HEK293T (cell line): ENCODE results near the gene LPIN2.

ENCODE experiments used
- CTCF ChIA-PET: fragments of 350-600 bp; formaldehyde crosslinking; extraction: SDS; loops from one replicate; lab custom pipeline; 2021; ENCODE audit warnings: antibody characterized with exemption, inconsistent platforms; lab: Yijun Ruan, JAX
- POLR2A ChIA-PET: fragments of 350-600 bp; formaldehyde crosslinking; extraction: SDS; loops from one replicate; lab custom pipeline; 2020; ENCODE audit warnings: antibody characterized with exemption, inconsistent platforms; lab: Yijun Ruan, JAX
- DNase-seq: peaks from one replicate; pipeline ENCODE4 v3.0.0; 2012; ENCODE audit warnings: mixed read lengths; ENCODE audit errors: extremely low spot score
- ARNT ChIP-seq: fragments of 450-650 bp; IDR thresholded peaks from 2 replicates; pipeline ENCODE4 v1.6.1; 2017; ENCODE audit warnings: mild to moderate bottlenecking
- BHLHE40 ChIP-seq: fragments of 450-650 bp; IDR thresholded peaks from 2 replicates; pipeline ENCODE4 v1.6.1; 2016; ENCODE audit warnings: mild to moderate bottlenecking, moderate library complexity, borderline replicate concordance
- CTBP1 ChIP-seq: fragments of 450-650 bp; IDR thresholded peaks from 2 replicates; pipeline ENCODE4 v1.6.1; 2016; ENCODE audit warnings: borderline replicate concordance
- ELF4 ChIP-seq: fragments of 450-650 bp; IDR thresholded peaks from 2 replicates; pipeline ENCODE4 v1.6.1; 2017; ENCODE audit warnings: antibody characterized with exemption
- FOXA1 ChIP-seq: fragments of 450-650 bp; IDR thresholded peaks from 2 replicates; pipeline ENCODE4 v1.6.1; 2016; ENCODE audit warnings: mild to moderate bottlenecking
- FOXK2 ChIP-seq: fragments of 450-650 bp; IDR thresholded peaks from 2 replicates; pipeline ENCODE4 v1.6.1; 2016; ENCODE audit warnings: mild to moderate bottlenecking
- FOXM1 ChIP-seq: fragments of 450-650 bp; IDR thresholded peaks from 2 replicates; pipeline ENCODE4 v1.6.1; 2017; ENCODE audit warnings: mild to moderate bottlenecking, borderline replicate concordance
- HDGF ChIP-seq: fragments of 450-650 bp; IDR thresholded peaks from 2 replicates; pipeline ENCODE4 v1.6.1; 2017; ENCODE audit warnings: antibody characterized with exemption, borderline replicate concordance
- L3MBTL2 ChIP-seq: fragments of 450-650 bp; conservative IDR thresholded peaks from 2 replicates; pipeline ENCODE4 v1.6.1; 2016; ENCODE audit warnings: mild to moderate bottlenecking
- LEF1 ChIP-seq: fragments of 450-650 bp; IDR thresholded peaks from 2 replicates; pipeline ENCODE4 v1.6.1; 2017; ENCODE audit warnings: mild to moderate bottlenecking, borderline replicate concordance
- NFRKB ChIP-seq: fragments of 450-650 bp; IDR thresholded peaks from 2 replicates; pipeline ENCODE4 v1.6.1; 2016; ENCODE audit warnings: mild to moderate bottlenecking, moderate library complexity
- SP1 ChIP-seq: fragments of 450-650 bp; IDR thresholded peaks from 2 replicates; pipeline ENCODE4 v1.6.1; 2017
- SUZ12 ChIP-seq: fragments of 450-650 bp; IDR thresholded peaks from 2 replicates; pipeline ENCODE4 v1.6.1; 2016; ENCODE audit warnings: mild to moderate bottlenecking
- TARDBP ChIP-seq: fragments of 450-650 bp; IDR thresholded peaks from 2 replicates; pipeline ENCODE4 v1.6.1; 2016
- ZNF384 ChIP-seq: fragments of 450-650 bp; IDR thresholded peaks from 2 replicates; pipeline ENCODE4 v1.6.1; 2016
- TF ChIP-seq, protein P1 (sequence below): fragments of 450-650 bp; IDR thresholded peaks from 2 replicates; pipeline ENCODE4 v1.6.1; 2016

The LPIN2 gene

DNA sequence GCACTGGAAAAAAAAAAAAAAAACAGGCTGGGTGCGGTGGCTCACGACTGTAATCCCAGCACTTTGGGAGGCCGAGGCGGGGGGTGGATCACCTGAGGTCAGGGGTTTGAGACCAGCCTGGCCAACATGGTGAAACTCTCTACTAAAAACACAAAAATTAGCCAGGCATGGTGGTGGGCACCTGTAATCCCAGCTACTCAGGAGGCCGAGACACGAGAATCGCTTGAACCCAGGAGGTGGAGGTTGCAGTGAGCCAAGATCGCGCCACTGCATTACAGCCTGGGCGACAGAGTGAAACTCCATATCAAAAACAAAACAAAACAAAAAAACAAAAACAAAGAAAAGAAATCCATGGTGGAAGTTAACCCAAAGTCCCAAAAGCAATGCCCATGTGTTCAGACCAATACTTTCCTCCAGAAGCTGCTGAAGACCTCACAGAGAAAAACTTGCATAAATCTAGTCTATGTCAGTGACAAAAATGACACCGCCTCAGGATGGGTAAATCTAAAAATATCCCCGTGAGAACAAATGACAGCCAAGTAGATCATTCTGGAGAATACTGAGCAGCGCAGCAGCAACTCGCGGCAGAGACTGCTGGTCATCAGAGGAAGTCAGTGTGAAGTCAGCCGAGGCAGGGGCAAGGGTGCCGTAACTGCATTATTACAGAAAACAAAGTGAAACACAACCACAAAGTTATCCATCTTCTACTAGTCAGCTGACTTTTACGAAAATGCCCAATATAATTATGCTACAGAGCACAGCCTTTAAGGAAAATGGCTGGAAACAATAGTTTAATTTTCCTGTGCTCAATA, 41.0 kb downstream of the LPIN2 start:
- CTCF ChIA-PET = no interaction called here
- TF ChIP-seq CTBP1 (no peak), FOXM1 (no peak), NFRKB (no peak), ZNF384 (no peak), FOXK2 (no peak), FOXA1 (no peak), HDGF (no peak), SP1 (no peak), L3MBTL2 (no peak), SUZ12 (no peak), LEF1 (no peak)
- TF ChIP-seq, protein P1, sequence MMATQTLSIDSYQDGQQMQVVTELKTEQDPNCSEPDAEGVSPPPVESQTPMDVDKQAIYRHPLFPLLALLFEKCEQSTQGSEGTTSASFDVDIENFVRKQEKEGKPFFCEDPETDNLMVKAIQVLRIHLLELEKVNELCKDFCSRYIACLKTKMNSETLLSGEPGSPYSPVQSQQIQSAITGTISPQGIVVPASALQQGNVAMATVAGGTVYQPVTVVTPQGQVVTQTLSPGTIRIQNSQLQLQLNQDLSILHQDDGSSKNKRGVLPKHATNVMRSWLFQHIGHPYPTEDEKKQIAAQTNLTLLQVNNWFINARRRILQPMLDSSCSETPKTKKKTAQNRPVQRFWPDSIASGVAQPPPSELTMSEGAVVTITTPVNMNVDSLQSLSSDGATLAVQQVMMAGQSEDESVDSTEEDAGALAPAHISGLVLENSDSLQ = no peak
- no peak for DNase-seq
- POLR2A ChIA-PET = no interaction called here

DNA sequence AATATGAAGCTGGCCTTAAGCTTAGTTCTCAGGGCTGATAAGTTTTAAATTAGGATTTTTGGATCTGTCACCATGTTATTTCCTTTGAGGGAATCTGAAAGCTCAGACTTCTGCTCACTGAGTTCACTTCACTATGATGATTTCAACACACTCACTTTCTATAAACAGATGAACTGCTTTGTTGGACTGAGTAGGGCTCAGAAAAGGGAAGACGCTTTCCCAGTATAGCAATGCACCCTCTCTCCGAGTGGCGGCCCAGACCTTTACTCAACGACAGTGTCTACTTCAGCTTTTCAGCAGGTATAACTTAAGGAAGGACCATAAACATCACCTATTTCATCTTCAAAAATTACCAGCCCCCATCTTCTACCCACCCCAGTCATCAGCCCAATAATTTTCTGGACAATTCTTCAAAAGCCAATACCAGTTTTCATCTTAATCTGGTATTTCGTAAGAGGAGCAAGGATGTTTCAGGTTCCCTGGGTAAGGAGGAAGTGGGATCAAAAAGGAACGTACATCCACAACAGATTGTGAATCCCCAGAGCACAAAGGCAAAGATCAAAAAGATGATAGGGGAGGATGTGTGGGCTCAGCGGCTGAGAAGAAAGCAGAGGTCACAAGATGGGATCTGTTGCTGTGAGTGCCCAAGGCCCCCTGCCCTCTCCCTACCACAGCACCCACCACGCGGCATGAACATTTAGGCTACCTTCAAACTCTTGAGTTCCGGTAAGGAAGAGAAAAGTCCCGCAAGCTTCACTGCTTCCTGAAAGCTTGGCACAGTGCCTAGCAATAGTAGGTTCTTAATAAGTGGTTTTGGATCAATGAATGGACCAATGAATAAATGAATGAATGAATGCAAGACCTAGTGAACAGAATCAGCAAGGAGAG, 41.9 kb downstream of the LPIN2 start:
- ChIA-PET POLR2A (no interaction called here), CTCF (interaction anchor here (0.7 kb wide), 1 partner anchor 14 kb away, joined by 3 read pairs; no protein-coding TSS in a partner anchor)
- no peak for DNase-seq
- TF ChIP-seq, protein P1 = no peak
- TF ChIP-seq L3MBTL2 (no peak), HDGF (no peak), ELF4 (no peak), FOXK2 (no peak), BHLHE40 (no peak), SP1 (no peak), SUZ12 (no peak), NFRKB (no peak), ZNF384 (no peak)

DNA sequence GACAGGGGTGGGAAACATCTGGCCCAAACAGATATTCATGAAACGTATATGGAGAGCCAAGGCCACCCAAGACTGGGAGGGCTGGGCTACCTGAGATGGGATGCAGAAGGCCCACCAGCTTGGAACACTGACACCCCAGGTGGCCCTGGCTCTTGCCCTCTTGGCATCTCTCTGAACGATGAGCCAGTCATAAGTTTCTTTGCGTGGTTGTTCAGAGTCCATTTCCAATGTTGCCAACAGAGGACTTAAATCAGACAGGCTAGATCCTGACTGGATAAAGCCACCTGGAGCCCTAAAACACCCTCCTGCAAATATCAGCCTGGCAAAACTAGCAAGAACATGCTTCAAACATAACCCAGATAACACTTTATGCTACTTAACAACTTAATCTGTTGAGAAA, 42.6 kb downstream of the LPIN2 start:
- POLR2A ChIA-PET = no interaction called here
- CTCF ChIA-PET = interaction anchor here (0.7 kb wide), 1 partner anchor 14 kb away, joined by 3 read pairs; no protein-coding TSS in a partner anchor
- no peak for DNase-seq
- no peak for TF ChIP-seq BHLHE40

- ChIA-PET POLR2A (no interaction called here), CTCF (no interaction called here)
- TF ChIP-seq ZNF384 = no peak
- TF ChIP-seq LEF1 = no peak
- TF ChIP-seq SUZ12 = no peak
- no peak for TF ChIP-seq ARNT
- no peak for TF ChIP-seq ELF4
- TF ChIP-seq FOXA1 = no peak
- TF ChIP-seq L3MBTL2 = no peak
- no peak for TF ChIP-seq CTBP1
- TF ChIP-seq TARDBP = no peak
- no peak for TF ChIP-seq HDGF
- no peak for TF ChIP-seq NFRKB
- no peak for TF ChIP-seq FOXM1
- no peak for TF ChIP-seq SP1
- no peak for DNase-seq
Observed at GRCh38 chr18:2969695-2970094, 43.2 kb downstream of the LPIN2 start.

DNA sequence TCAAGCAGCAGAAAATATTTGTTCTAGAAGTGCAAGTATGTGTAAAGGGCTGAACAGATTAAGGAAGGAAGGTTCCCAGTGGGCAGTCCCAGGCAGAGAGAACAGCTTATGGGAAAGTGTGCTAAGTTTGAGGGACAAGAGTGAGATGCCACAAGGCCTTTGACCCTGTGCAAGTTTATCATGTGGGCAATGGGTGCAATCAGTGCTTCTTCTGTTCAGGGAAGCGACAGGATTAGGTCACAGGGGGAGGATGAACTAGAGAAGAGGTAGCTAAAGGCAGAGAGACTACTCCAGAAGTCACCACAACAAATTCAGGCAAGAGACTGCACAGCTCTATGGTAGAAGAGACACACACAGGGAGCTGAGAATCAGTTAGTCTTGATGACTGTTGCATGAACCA, 44.3 kb downstream of the LPIN2 start:
- ChIA-PET CTCF (no interaction called here), POLR2A (no interaction called here)
- DNase-seq = no peak
- no peak for TF ChIP-seq ZNF384
- TF ChIP-seq SUZ12 = no peak
- no peak for TF ChIP-seq SP1
- TF ChIP-seq L3MBTL2 = no peak
- no peak for TF ChIP-seq BHLHE40
- TF ChIP-seq NFRKB = no peak
- TF ChIP-seq ELF4 = no peak
- no peak for TF ChIP-seq HDGF
- no peak for TF ChIP-seq TARDBP
- no peak for TF ChIP-seq CTBP1
- TF ChIP-seq ARNT = no peak
- TF ChIP-seq FOXM1 = no peak

- no peak for TF ChIP-seq NFRKB
- TF ChIP-seq CTBP1 = no peak
- no peak for TF ChIP-seq TARDBP
- TF ChIP-seq ARNT = no peak
- no peak for TF ChIP-seq BHLHE40
- DNase-seq = no peak
- POLR2A ChIA-PET = no interaction called here
- CTCF ChIA-PET = no interaction called here
Observed at GRCh38 chr18:2967820-2968219, 45.1 kb downstream of the LPIN2 start.
